GM23338 (cell line): ENCODE data around the gene IL6R. TPM values are rescaled to one million over a fixed set of nuclear protein-coding genes. Genes with fewer than 3 reads are reported as not detected.

Experiments used
- ATAC-seq: fragments of 200-7000 bp; cut with Tn5 transposase; 3 replicates; pipeline ENCODE4 v1.9.1; 2020
- DNase-seq: peaks from one replicate; pipeline ENCODE4 v3.0.0-alpha.2; 2015; ENCODE audit warnings: low spot score
- H2AFZ ChIP-seq: fragments of 200-600 bp; sonication (generic); 2 replicates; pipeline ENCODE4 v1.8.0; 2016; ENCODE audit warnings: antibody characterized with exemption, mild to moderate bottlenecking, moderate library complexity
- H3F3A ChIP-seq: fragments of 200-600 bp; sonication (generic); replicated peaks from 2 replicates; pipeline ENCODE4 v1.8.0; 2017; ENCODE audit warnings: antibody characterized with exemption, mixed run types, low read depth
- H3K27ac ChIP-seq: fragments of 200-600 bp; sonication (generic); 2 replicates; pipeline ENCODE4 v1.6.1; 2016; ENCODE audit warnings: low read depth
- H3K27me3 ChIP-seq: fragments of 200-600 bp; sonication (generic); 2 replicates; pipeline ENCODE4 v1.8.0; 2016; ENCODE audit warnings: mild to moderate bottlenecking, mixed run types, moderate library complexity; ENCODE audit not compliant: insufficient read depth
- H3K36me3 ChIP-seq: fragments of 200-600 bp; sonication (generic); 2 replicates; pipeline ENCODE4 v1.8.0; 2016; ENCODE audit warnings: mild to moderate bottlenecking; ENCODE audit not compliant: insufficient read depth
- H3K4me1 ChIP-seq: fragments of 200-600 bp; sonication (generic); 2 replicates; pipeline ENCODE4 v1.8.0; 2016; ENCODE audit warnings: mild to moderate bottlenecking, moderate library complexity; ENCODE audit not compliant: insufficient read depth
- H3K4me2 ChIP-seq: fragments of 200-600 bp; sonication (generic); 2 replicates; pipeline ENCODE4 v1.7.1; 2017; ENCODE audit warnings: mixed run types
- H3K4me3 ChIP-seq: fragments of 200-600 bp; sonication (generic); 2 replicates; pipeline ENCODE4 v1.6.1; 2016; ENCODE audit warnings: mixed run types
- H3K79me2 ChIP-seq: fragments of 200-600 bp; sonication (generic); replicated peaks from 2 replicates; pipeline ENCODE4 v1.8.0; 2017; ENCODE audit warnings: mild to moderate bottlenecking; ENCODE audit not compliant: insufficient read depth
- H3K9me2 ChIP-seq: fragments of 200-600 bp; sonication (generic); 2 replicates; pipeline ENCODE4 v1.8.0; 2017; ENCODE audit not compliant: insufficient read depth
- H4K20me1 ChIP-seq: fragments of 200-600 bp; sonication (generic); replicated peaks from 2 replicates; pipeline ENCODE4 v1.8.0; 2017; ENCODE audit warnings: mild to moderate bottlenecking; ENCODE audit not compliant: insufficient read depth
- H3K27ac Mint-ChIP-seq: 2 replicates; pipeline ENCODE4 v1.8.0; 2020; ENCODE audit warnings: inconsistent platforms, mild to moderate bottlenecking, moderate library complexity, mixed read lengths
- H3K27me3 Mint-ChIP-seq: 3 replicates; pipeline ENCODE4 v1.8.0; 2022; ENCODE audit warnings: low read depth, mild to moderate bottlenecking, moderate library complexity, mixed read lengths, inconsistent platforms; ENCODE audit not compliant: insufficient read depth, poor library complexity
- H3K36me3 Mint-ChIP-seq: 3 replicates; pipeline ENCODE4 v1.8.0; 2021; ENCODE audit warnings: low read depth, mild to moderate bottlenecking, inconsistent platforms, moderate library complexity, mixed read lengths
- H3K4me1 Mint-ChIP-seq: 3 replicates; pipeline ENCODE4 v1.8.0; 2020; ENCODE audit warnings: mild to moderate bottlenecking, inconsistent platforms, mixed read lengths
- H3K4me3 Mint-ChIP-seq: 3 replicates; pipeline ENCODE4 v1.8.0; 2021; ENCODE audit warnings: moderate library complexity, mild to moderate bottlenecking, inconsistent platforms, mixed read lengths
- H3K9me3 Mint-ChIP-seq: 3 replicates; pipeline ENCODE4 v1.8.0; 2020; ENCODE audit warnings: moderate library complexity, mild to moderate bottlenecking, inconsistent platforms, mixed read lengths
- CTCF ChIP-seq, 2 experiments: fragments of 200-600 bp in 1 of 2; sonication (generic) in 1 of 2; conservative IDR thresholded peaks; 2 replicates each; pipeline versions ENCODE4 v1.5.1 to v1.6.1; 2016 to 2017; ENCODE audit warnings: antibody characterized with exemption in 2 of 2, low read depth in 2 of 2, mild to moderate bottlenecking in 2 of 2, moderate library complexity in 1 of 2
- ETS1 ChIP-seq: IDR thresholded peaks from 2 replicates; pipeline ENCODE4 v1.6.1; 2016; ENCODE audit warnings: antibody characterized with exemption
- EZH2 ChIP-seq: fragments of 200-600 bp; sonication (generic); IDR thresholded peaks from one replicate; pipeline ENCODE4 v1.8.0; 2017; ENCODE audit warnings: antibody characterized with exemption, mild to moderate bottlenecking, low read depth; ENCODE audit not compliant: unreplicated experiment
- EZH2phosphoT487 ChIP-seq: fragments of 200-600 bp; sonication (generic); IDR thresholded peaks from one replicate; pipeline ENCODE4 v1.8.1; 2018; ENCODE audit warnings: antibody characterized with exemption; ENCODE audit not compliant: unreplicated experiment
- JUNB ChIP-seq: IDR thresholded peaks from one replicate; pipeline ENCODE4 v1.6.1; 2016; ENCODE audit warnings: antibody characterized with exemption; ENCODE audit not compliant: unreplicated experiment
- REST ChIP-seq: IDR thresholded peaks from one replicate; pipeline ENCODE4 v1.6.1; 2018; ENCODE audit warnings: antibody characterized with exemption; ENCODE audit not compliant: unreplicated experiment
- STAT1 ChIP-seq: IDR thresholded peaks from one replicate; pipeline ENCODE4 v1.6.1; 2016; ENCODE audit warnings: antibody characterized with exemption; ENCODE audit not compliant: unreplicated experiment
- ZNF114 ChIP-seq: fragments of 250-450 bp; sonication (Bioruptor Pico); IDR thresholded peaks from 2 replicates; pipeline ENCODE4 v1.5.0; 2020; ENCODE audit warnings: mild to moderate bottlenecking, moderate library complexity
- ZNF331 ChIP-seq: fragments of 250-450 bp; sonication (Bioruptor Pico); IDR thresholded peaks from 2 replicates; pipeline ENCODE4 v1.5.0; 2020; ENCODE audit warnings: low read depth, mild to moderate bottlenecking, moderate library complexity
- polyA plus RNA-seq: library from polyadenylated mRNA; unstranded; fragments of >200 nt; fragmentation: Nextera tagmentation; extraction: Ambion mirVana; gene quantifications from 2 replicates; pipeline ENCODE4 v1.2.1, GENCODE V29; 2016
- total RNA-seq: library from RNA; depleted of rRNA; stranded (reverse); fragments of >200 nt; shearing (Covaris generic); gene quantifications from 2 replicates; pipeline ENCODE4 v1.2.3, GENCODE V29; 2014

The IL6R gene
- total and polyA plus RNA-seq, 2 experiments from 2014 or later, result 1.0 to 13.8 TPM

GRCh38 chr1:154405747-154406571, 816 bp downstream of the IL6R start:
- Histone ChIP-seq H3K79me2 (no peaks in the 10 kb centered on the region), H3K27ac (no peak overlapping the region), H3K9me2 (no peaks in the 10 kb centered on the region), H4K20me1 (no peaks in the 10 kb centered on the region), H3F3A (0 out of 2 replicates have a peak, but pooled peaks cover 6% of the 10 kb centered on the region), H3K4me2 (peak overlapping the region; percentile 87), H3K27me3 (peaks cover 42% of the 10 kb centered on the region), H3K4me1 (peaks cover 17% of the 10 kb centered on the region), H2AFZ (peak overlapping the region; percentile 96), H3K36me3 (no peaks in the 10 kb centered on the region), H3K4me3 (peak overlapping the region; percentile 70)
- no peaks in the 10 kb centered on the region for H3K9me3 Mint-ChIP-seq
- no peak overlapping the region for H3K27ac Mint-ChIP-seq
- peak; percentile 29 for ATAC-seq
- DNase-seq, result peak; percentile 56
- TF ChIP-seq STAT1 (no peak), REST (no peak), EZH2 (peak; percentile 22), ZNF331 (CRISPR knock-in tag) (no peak), ETS1 (no peak), EZH2phosphoT487 (no peak), JUNB (no peak), CTCF (conservative IDR thresholded peaks at IDR 0.05; ENCODE audit: low read depth in 2 of 2) (peak in 1 of 2 experiments; percentile 37; a peak in 2 of 4 replicates), ZNF114 (CRISPR knock-in tag) (no peak)
- peaks cover 23% of the 10 kb centered on the region for H3K4me1 Mint-ChIP-seq
- peak overlapping the region; percentile 76 for H3K4me3 Mint-ChIP-seq
- H3K27me3 Mint-ChIP-seq, result peaks cover 49% of the 10 kb centered on the region
- no peaks in the 10 kb centered on the region; the same call in 2 of the 3 replicates for H3K36me3 Mint-ChIP-seq
